Neural crest cell (in vitro differentiated cells): ENCODE data around the gene TNKS1BP1. TPM values are rescaled to one million over a fixed set of nuclear protein-coding genes. Genes with fewer than 3 reads are reported as not detected.
"Not testable (repeated sequence)": the region's sequence is repeated elsewhere in the genome, so short reads cannot be mapped to it uniquely, and the experiment has no call there.

Experiments
- DNase-seq: peaks from one replicate; pipeline ENCODE4 v3.0.0; 2021; ENCODE audit warnings: low read depth, mixed read lengths, low spot score
- H3K27ac Mint-ChIP-seq: one replicate; pipeline ENCODE4 v1.8.0; 2021; ENCODE audit warnings: mild to moderate bottlenecking, mixed read lengths; ENCODE audit not compliant: unreplicated experiment
- H3K27me3 Mint-ChIP-seq: 2 replicates; pipeline ENCODE4 v1.8.0; 2021; ENCODE audit warnings: low read depth, mild to moderate bottlenecking, mixed read lengths
- H3K36me3 Mint-ChIP-seq: 2 replicates; pipeline ENCODE4 v1.8.0; 2021; ENCODE audit warnings: low read depth, mild to moderate bottlenecking, mixed read lengths
- H3K4me1 Mint-ChIP-seq: 2 replicates; pipeline ENCODE4 v1.8.0; 2021; ENCODE audit warnings: mixed read lengths
- H3K4me3 Mint-ChIP-seq: one replicate; pipeline ENCODE4 v1.8.0; 2021; ENCODE audit warnings: mild to moderate bottlenecking, mixed read lengths
- H3K9me3 Mint-ChIP-seq: 2 replicates; pipeline ENCODE4 v1.8.0; 2021; ENCODE audit warnings: mixed read lengths
- CTCF ChIP-seq: fragments of 200-600 bp; sonication (generic); conservative IDR thresholded peaks from 2 replicates; pipeline ENCODE4 v1.5.0; 2021; ENCODE audit warnings: antibody characterized with exemption, mild to moderate bottlenecking
- total RNA-seq: library from RNA; stranded (reverse); gene quantifications from 2 replicates; pipeline ENCODE4 v1.2.1, GENCODE V29; 2021

The TNKS1BP1 gene
- total RNA-seq, 1 donor from 2014 or later = 114 TPM

DNA sequence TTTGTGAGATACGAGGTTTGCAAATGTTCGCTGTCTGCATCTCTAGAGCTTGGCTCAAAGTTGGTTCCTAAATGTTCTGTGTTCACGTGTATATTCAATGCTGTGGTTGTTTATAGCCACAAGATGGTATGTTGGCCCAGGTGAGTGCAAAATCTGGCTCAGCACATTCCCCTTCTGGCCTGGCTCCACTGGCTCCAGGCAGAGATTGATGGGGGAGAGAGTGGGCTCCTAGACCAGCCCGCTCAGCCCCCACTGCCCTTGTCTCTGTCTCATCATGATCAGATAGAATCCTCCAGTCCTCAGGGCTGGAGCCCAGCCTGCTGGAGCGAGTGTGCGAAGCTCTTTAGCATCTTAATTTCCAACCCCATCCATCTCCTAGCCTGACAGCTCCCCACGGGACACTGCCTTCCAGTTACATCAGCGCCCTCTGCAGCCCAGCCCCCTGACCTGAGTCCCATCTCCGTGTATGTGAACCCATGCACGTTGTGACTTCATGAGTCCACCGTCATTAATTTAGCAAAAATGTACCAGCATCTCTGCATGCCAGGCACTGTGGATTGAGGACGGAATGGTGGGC, 15.4 kb upstream of the TNKS1BP1 start:
- H3K36me3 Mint-ChIP-seq = no peaks in the 10 kb centered on the region
- DNase-seq = peak; percentile 39
- H3K9me3 Mint-ChIP-seq = no peaks in the 10 kb centered on the region
- no peaks in the 10 kb centered on the region for H3K27me3 Mint-ChIP-seq
- H3K4me1 Mint-ChIP-seq = peaks cover 39% of the 10 kb centered on the region
- peak overlapping the region; percentile 84 for H3K4me3 Mint-ChIP-seq
- peak; percentile 32 for TF ChIP-seq CTCF
- peak overlapping the region; percentile 81 for H3K27ac Mint-ChIP-seq

GRCh38 chr11:57339328-57339727, 14.6 kb upstream of the TNKS1BP1 start:
- H3K27ac Mint-ChIP-seq = no peak overlapping the region
- no peaks in the 10 kb centered on the region for H3K9me3 Mint-ChIP-seq
- H3K27me3 Mint-ChIP-seq = no peaks in the 10 kb centered on the region
- no peaks in the 10 kb centered on the region for H3K36me3 Mint-ChIP-seq
- TF ChIP-seq CTCF = no peak
- H3K4me3 Mint-ChIP-seq = peak overlapping the region; percentile 84
- H3K4me1 Mint-ChIP-seq = peaks cover 47% of the 10 kb centered on the region
- no peak for DNase-seq

DNA sequence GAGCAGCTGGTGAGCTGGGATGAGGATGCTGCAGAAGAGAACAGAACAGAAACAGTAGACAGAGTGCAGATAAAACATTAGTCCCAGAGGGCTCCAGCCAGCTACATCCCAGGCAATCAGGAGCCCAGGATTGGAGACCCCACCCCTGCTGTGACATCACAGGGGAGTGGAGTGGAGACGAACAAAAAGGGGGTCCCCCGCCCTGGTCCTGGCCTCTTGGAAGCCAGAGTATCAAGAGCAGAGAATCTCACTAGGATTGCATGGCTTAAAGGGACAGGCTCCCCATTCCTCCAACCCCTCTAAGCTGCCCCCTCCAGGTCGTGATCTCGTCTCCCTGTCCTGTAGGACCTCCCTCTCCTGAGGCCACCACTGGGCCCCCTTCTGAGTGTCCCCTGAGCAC, 13.4 kb upstream of the TNKS1BP1 start, which contains the start of gene P2RX3:
P2RX3 (plus strand) TSS at position 211 of the 400 bp plus-strand sequence. CDS start 199 bp downstream, outside the sequence.
- no peaks in the 10 kb centered on the region for H3K9me3 Mint-ChIP-seq

DNA sequence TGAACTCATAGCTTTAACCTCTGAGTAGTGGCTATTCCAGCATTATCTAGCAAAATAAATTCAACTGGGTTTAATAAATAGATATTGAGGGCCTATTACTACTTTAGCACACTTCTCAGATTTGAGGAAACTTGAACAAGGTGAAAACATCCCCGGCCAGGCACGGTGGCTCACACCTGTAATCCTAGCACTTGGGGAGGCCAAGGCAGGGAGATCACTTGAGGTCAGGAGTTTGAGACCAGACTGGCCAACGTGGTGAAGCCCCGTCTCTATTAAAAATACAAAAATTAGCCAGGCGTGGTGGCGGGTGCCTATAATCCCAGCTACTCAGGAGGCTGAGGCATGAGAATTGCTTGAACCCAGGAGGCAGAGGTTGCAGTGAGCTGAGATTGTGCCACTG, 12.1 kb upstream of the TNKS1BP1 start:
- not testable (repeated sequence) for H3K27me3 Mint-ChIP-seq, H3K36me3 Mint-ChIP-seq, H3K9me3 Mint-ChIP-seq, H3K27ac Mint-ChIP-seq, DNase-seq
- H3K4me3 Mint-ChIP-seq = peak overlapping the region; percentile 94
- H3K4me1 Mint-ChIP-seq = peaks cover 52% of the 10 kb centered on the region

More for the DNA sequence above, 13.4 kb upstream of the TNKS1BP1 start, which contains the start of gene P2RX3:
- DNase-seq = no peak
- Mint-ChIP-seq H3K36me3 (peaks cover 2% of the 10 kb centered on the region), H3K4me3 (peak within 1 kb of the TSS; percentile 84), H3K27ac (peak within 1 kb of the TSS; percentile 69), H3K27me3 (no peaks in the 10 kb centered on the region), H3K4me1 (peaks cover 49% of the 10 kb centered on the region)
- no peak for TF ChIP-seq CTCF

DNA sequence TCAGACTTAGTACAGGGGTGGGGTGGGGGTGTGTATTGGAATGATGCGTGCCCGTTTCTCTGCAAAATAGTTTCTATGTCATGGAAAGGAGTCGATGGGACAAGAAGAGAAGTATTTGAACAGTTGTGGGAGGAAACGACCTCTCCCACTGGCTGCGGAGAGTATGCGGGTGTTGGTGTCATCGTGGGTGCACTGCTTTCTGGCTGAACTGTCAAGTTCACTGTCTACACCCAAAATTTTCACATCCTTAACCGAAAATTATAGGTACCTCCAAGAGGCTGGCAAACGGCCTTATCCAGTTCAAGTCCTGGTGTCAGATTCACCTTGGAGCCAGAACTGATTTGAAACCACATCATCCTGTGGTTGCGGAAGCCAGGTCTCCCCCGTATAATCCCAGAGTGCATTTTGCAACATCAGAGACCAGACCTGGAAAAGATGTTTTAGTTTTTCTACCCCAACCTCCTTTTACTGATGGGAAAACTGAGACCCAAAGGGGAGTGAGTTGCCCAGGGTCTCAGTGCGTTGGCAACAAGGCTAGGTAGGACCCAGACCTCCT, 11.4 kb upstream of the TNKS1BP1 start:
- H3K4me1 Mint-ChIP-seq = peaks cover 52% of the 10 kb centered on the region
- TF ChIP-seq CTCF = no peak
- no peaks in the 10 kb centered on the region for H3K27me3 Mint-ChIP-seq
- H3K36me3 Mint-ChIP-seq = peaks cover 9% of the 10 kb centered on the region
- peak overlapping the region; percentile 94 for H3K4me3 Mint-ChIP-seq
- no peaks in the 10 kb centered on the region for H3K9me3 Mint-ChIP-seq
- DNase-seq = no peak
- H3K27ac Mint-ChIP-seq = peak overlapping the region; percentile 97
